ENCODE results near the gene TIAM2.

Gene TIAM2

DNA sequence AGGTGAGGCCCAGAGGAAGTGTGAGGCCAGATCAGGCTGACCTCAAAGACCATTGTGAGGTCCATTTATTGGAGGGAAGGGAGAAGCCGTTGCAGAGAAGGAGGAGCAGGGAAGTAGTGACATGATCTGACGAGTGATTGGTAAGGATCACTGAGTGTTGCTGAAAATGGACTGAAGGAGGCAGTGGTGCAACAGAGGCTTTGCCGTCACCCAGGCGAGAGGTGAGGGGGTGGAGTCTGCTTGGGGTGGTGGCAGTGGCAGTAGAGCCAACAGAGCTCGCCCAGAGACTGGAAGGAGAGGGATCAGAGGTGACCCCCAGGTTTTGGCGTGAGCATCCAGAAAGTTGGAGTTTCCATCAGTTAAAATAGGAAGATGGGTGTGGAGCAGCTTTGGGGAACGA lies 200.8 kb downstream of the TIAM2 start:
- Histone ChIP-seq H2BK12ac (ENCODE audit: low read length) (no peak overlapping the region), H2BK5ac (ENCODE audit: low read depth, low read length, poor library complexity) (no peak overlapping the region), H3K9ac (ENCODE audit: low read length) (no peak overlapping the region), H3K79me2 (ENCODE audit: control insufficient read depth, insufficient read depth, low read length, poor library complexity) (no peaks in the 10 kb centered on the region), H3K36me3 (ENCODE audit: control insufficient read depth in 1 of 2, insufficient read depth in 2 of 2, low read length in 2 of 2) (no peaks in the 10 kb centered on the region), H3K4ac (ENCODE audit: low read depth, low read length) (no peak overlapping the region), H3K23ac (ENCODE audit: low read length) (no peak overlapping the region), H4K12ac (ENCODE audit: low read depth, low read length) (no peak overlapping the region), H2AFZ (ENCODE audit: insufficient read depth, low read length, poor library complexity) (no peak overlapping the region), H3K14ac (ENCODE audit: low read length) (no peak overlapping the region), H3K18ac (ENCODE audit: low read length) (no peak overlapping the region), H4K91ac (ENCODE audit: low read depth, low read length) (no peak overlapping the region), H2BK120ac (ENCODE audit: insufficient read depth, low read length, poor library complexity) (no peak overlapping the region), H3K9me3 (ENCODE audit: insufficient read depth, low read depth, low read length) (peaks cover 3% of the 10 kb centered on the region), H2AK5ac (ENCODE audit: low read length) (peak overlapping the region; percentile 53), H3K27ac (ENCODE audit: low read depth, low read length) (no peak overlapping the region), H3K27me3 (ENCODE audit: insufficient read depth, low read length) (no peaks in the 10 kb centered on the region), H4K8ac (ENCODE audit: low read depth, low read length) (no peak overlapping the region), H3K79me1 (ENCODE audit: low read length) (no peaks in the 10 kb centered on the region), H3K4me2 (ENCODE audit: low read length) (no peak overlapping the region), H3K4me3 (ENCODE audit: low read depth, low read length) (no peak overlapping the region), H3K4me1 (ENCODE audit: control insufficient read depth in 1 of 2, insufficient read depth in 2 of 2, low read length in 2 of 2) (no peaks in the 10 kb centered on the region)
- no peak for DNase-seq
- no CpG with 5 or more reads among the region's 7 CpGs for WGBS (ENCODE audit: extremely low coverage, insufficient coverage, insufficient read length)

GRCh38 chr6:155196911-155197310 lies 201.8 kb downstream of the TIAM2 start:
- Histone ChIP-seq H2BK12ac (ENCODE audit: low read length) (no peak overlapping the region), H2BK120ac (ENCODE audit: insufficient read depth, low read length, poor library complexity) (no peak overlapping the region), H3K27ac (ENCODE audit: low read depth, low read length) (no peak overlapping the region), H3K36me3 (ENCODE audit: control insufficient read depth in 1 of 2, insufficient read depth in 2 of 2, low read length in 2 of 2) (no peaks in the 10 kb centered on the region), H3K18ac (ENCODE audit: low read length) (no peak overlapping the region), H3K27me3 (ENCODE audit: insufficient read depth, low read length) (no peaks in the 10 kb centered on the region), H3K9ac (ENCODE audit: low read length) (no peak overlapping the region), H3K4ac (ENCODE audit: low read depth, low read length) (no peak overlapping the region), H3K79me2 (ENCODE audit: control insufficient read depth, insufficient read depth, low read length, poor library complexity) (no peaks in the 10 kb centered on the region), H3K23ac (ENCODE audit: low read length) (no peak overlapping the region), H3K14ac (ENCODE audit: low read length) (no peak overlapping the region), H3K4me2 (ENCODE audit: low read length) (no peak overlapping the region), H4K8ac (ENCODE audit: low read depth, low read length) (no peak overlapping the region), H3K9me3 (ENCODE audit: insufficient read depth, low read depth, low read length) (peaks cover 3% of the 10 kb centered on the region), H4K12ac (ENCODE audit: low read depth, low read length) (no peak overlapping the region), H2BK5ac (ENCODE audit: low read depth, low read length, poor library complexity) (no peak overlapping the region), H2AK5ac (ENCODE audit: low read length) (no peak overlapping the region), H3K4me3 (ENCODE audit: low read depth, low read length) (no peak overlapping the region), H3K4me1 (ENCODE audit: control insufficient read depth in 1 of 2, insufficient read depth in 2 of 2, low read length in 2 of 2) (peaks cover 0 to 3% of the 10 kb centered on the region in 2 experiments), H2AFZ (ENCODE audit: insufficient read depth, low read length, poor library complexity) (no peak overlapping the region), H3K79me1 (ENCODE audit: low read length) (no peaks in the 10 kb centered on the region), H4K91ac (ENCODE audit: low read depth, low read length) (no peak overlapping the region)
- DNase-seq = no peak
- WGBS (ENCODE audit: extremely low coverage, insufficient coverage, insufficient read length) = no CpG with 5 or more reads among the region's 2 CpGs

GRCh38 chr6:155197932-155198331 lies 202.8 kb downstream of the TIAM2 start:
- Histone ChIP-seq H3K9ac (ENCODE audit: low read length) (no peak overlapping the region), H2AK5ac (ENCODE audit: low read length) (no peak overlapping the region), H4K8ac (ENCODE audit: low read depth, low read length) (no peak overlapping the region), H3K79me1 (ENCODE audit: low read length) (no peaks in the 10 kb centered on the region), H4K91ac (ENCODE audit: low read depth, low read length) (no peak overlapping the region), H3K14ac (ENCODE audit: low read length) (no peak overlapping the region), H3K36me3 (ENCODE audit: control insufficient read depth in 1 of 2, insufficient read depth in 2 of 2, low read length in 2 of 2) (no peaks in the 10 kb centered on the region), H2BK5ac (ENCODE audit: low read depth, low read length, poor library complexity) (no peak overlapping the region), H2BK12ac (ENCODE audit: low read length) (no peak overlapping the region), H3K27ac (ENCODE audit: low read depth, low read length) (no peak overlapping the region), H3K9me3 (ENCODE audit: insufficient read depth, low read depth, low read length) (peaks cover 3% of the 10 kb centered on the region), H4K12ac (ENCODE audit: low read depth, low read length) (no peak overlapping the region), H3K27me3 (ENCODE audit: insufficient read depth, low read length) (no peaks in the 10 kb centered on the region), H2BK120ac (ENCODE audit: insufficient read depth, low read length, poor library complexity) (no peak overlapping the region), H3K4me2 (ENCODE audit: low read length) (no peak overlapping the region), H3K4ac (ENCODE audit: low read depth, low read length) (no peak overlapping the region), H3K23ac (ENCODE audit: low read length) (no peak overlapping the region), H3K79me2 (ENCODE audit: control insufficient read depth, insufficient read depth, low read length, poor library complexity) (no peaks in the 10 kb centered on the region), H3K4me3 (ENCODE audit: low read depth, low read length) (no peak overlapping the region), H2AFZ (ENCODE audit: insufficient read depth, low read length, poor library complexity) (no peak overlapping the region), H3K4me1 (ENCODE audit: control insufficient read depth in 1 of 2, insufficient read depth in 2 of 2, low read length in 2 of 2) (peaks cover 0 to 3% of the 10 kb centered on the region in 2 experiments), H3K18ac (ENCODE audit: low read length) (no peak overlapping the region)
- no peak for DNase-seq
- WGBS (ENCODE audit: extremely low coverage, insufficient coverage, insufficient read length) = no CpG with 5 or more reads among the region's 2 CpGs

DNA sequence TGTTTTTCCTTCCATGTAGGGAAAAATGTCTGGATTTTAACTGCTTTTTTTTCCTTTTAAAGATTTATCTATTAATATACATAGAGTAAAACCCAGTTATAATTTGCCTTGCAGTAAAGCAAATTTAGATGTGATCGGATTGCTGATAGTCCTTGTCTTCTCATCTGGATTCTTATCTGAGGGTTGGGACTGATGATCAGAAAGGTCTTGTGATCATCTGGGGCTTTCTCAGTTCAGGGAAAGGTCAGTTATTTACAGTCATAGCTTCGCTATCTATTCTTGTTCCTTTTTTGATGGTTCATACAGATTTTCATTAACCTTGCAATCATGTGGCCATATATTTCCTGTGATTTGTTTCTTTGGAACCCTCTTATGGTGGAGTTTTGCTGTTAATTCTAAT lies 204.9 kb downstream of the TIAM2 start:
- no peak overlapping the region for H4K8ac ChIP-seq (ENCODE audit: low read depth, low read length)
- H3K4me1 ChIP-seq (ENCODE audit: control insufficient read depth in 1 of 2, insufficient read depth in 2 of 2, low read length in 2 of 2) = peaks cover 0 to 3% of the 10 kb centered on the region in 2 experiments
- H3K36me3 ChIP-seq (ENCODE audit: control insufficient read depth in 1 of 2, insufficient read depth in 2 of 2, low read length in 2 of 2) = no peaks in the 10 kb centered on the region
- no peak overlapping the region for H2AFZ ChIP-seq (ENCODE audit: insufficient read depth, low read length, poor library complexity)
- H3K79me1 ChIP-seq (ENCODE audit: low read length) = no peaks in the 10 kb centered on the region
- H3K27me3 ChIP-seq (ENCODE audit: insufficient read depth, low read length) = no peaks in the 10 kb centered on the region
- peaks cover 3% of the 10 kb centered on the region for H3K9me3 ChIP-seq (ENCODE audit: insufficient read depth, low read depth, low read length)
- H4K12ac ChIP-seq (ENCODE audit: low read depth, low read length) = no peak overlapping the region
- H3K14ac ChIP-seq (ENCODE audit: low read length) = no peak overlapping the region
- no peak overlapping the region for H2BK120ac ChIP-seq (ENCODE audit: insufficient read depth, low read length, poor library complexity)
- no peak overlapping the region for H3K23ac ChIP-seq (ENCODE audit: low read length)
- H2AK5ac ChIP-seq (ENCODE audit: low read length) = no peak overlapping the region
- H2BK12ac ChIP-seq (ENCODE audit: low read length) = no peak overlapping the region
- H3K18ac ChIP-seq (ENCODE audit: low read length) = no peak overlapping the region
- H3K4me3 ChIP-seq (ENCODE audit: low read depth, low read length) = no peak overlapping the region
- H3K4me2 ChIP-seq (ENCODE audit: low read length) = no peak overlapping the region
- no peak overlapping the region for H2BK5ac ChIP-seq (ENCODE audit: low read depth, low read length, poor library complexity)
- H4K91ac ChIP-seq (ENCODE audit: low read depth, low read length) = no peak overlapping the region
- H3K27ac ChIP-seq (ENCODE audit: low read depth, low read length) = no peak overlapping the region
- H3K79me2 ChIP-seq (ENCODE audit: control insufficient read depth, insufficient read depth, low read length, poor library complexity) = no peaks in the 10 kb centered on the region
- no peak overlapping the region for H3K4ac ChIP-seq (ENCODE audit: low read depth, low read length)
- H3K9ac ChIP-seq (ENCODE audit: low read length) = no peak overlapping the region
- no CpG with 5 or more reads among the region's 2 CpGs for WGBS (ENCODE audit: extremely low coverage, insufficient coverage, insufficient read length)
- DNase-seq = peak in 1 of 2 donors; percentile 64

Measured in trophoblast cell (in vitro differentiated cells and primary cell).